ENCODE data around the gene HAND2. TPM values are rescaled to one million over a fixed set of nuclear protein-coding genes. Genes with fewer than 3 reads are reported as not detected.

The HAND2 gene
- total and polyA plus RNA-seq, 2 of the 13 experiments (the other 11 are each of a cell fraction or from before 2014, with no cell fraction given): not detected

DNA sequence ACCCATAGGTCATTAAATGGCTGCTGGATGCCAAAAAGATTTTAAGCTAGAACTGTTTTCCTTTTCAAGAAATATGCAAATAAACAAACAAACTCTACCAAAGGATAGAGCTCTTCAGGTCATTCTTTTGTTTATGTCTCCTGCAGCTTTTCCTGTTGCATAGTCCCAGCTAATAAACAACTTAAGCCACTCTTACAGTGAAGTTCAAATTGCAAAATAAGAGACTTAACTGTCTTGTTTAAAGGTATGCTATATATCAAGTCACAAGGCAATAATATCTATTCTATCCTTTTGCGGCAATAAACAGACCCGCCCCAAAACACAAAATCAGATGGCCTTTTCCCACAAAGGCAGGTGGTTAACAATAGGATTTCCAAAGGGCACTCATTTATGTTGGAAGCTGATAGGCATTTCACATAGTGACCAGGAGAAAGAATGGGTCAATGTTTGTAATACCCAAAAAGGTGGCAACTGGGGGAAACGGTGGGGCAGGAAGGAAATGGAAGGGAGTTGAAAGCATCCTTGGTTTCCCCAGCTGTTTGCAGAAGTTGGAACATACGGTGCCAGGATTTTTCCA lies 15.3 kb downstream of the HAND2 start:
- H3K4me3 ChIP-seq (replicated peaks in 1 of 3; ENCODE audit: insufficient read depth in 1 of 3, low read depth in 2 of 3, low read length in 3 of 3): no peak overlapping the region
- H2AFZ ChIP-seq (ENCODE audit: low read length): no peak overlapping the region
- no peaks in the 10 kb centered on the region for H3K79me2 ChIP-seq (ENCODE audit: insufficient read depth, low read length)
- peaks cover 6 to 47% of the 10 kb centered on the region in 2 experiments for H3K27me3 ChIP-seq (ENCODE audit: control insufficient read depth in 1 of 2, insufficient read depth in 2 of 2, low read length in 2 of 2)
- TF ChIP-seq ZEB1 (IDR thresholded peaks at IDR 0.05; ENCODE audit: insufficient replicate concordance, low read depth): no peak
- no peak for TF ChIP-seq RELA (CRISPR knock-in tag; IDR thresholded peaks at IDR 0.05)
- TF ChIP-seq HDAC1 (CRISPR knock-in tag; IDR thresholded peaks at IDR 0.05): no peak
- CTCF ChIA-PET (ENCODE audit: low intra/inter-chr PET ratio, low total read pairs): no interaction called here
- POLR2A ChIA-PET: no interaction called here
- intact Hi-C loops (cut with micrococcal nuclease; ENCODE audit: unreplicated experiment): no loop called here
- no peaks in the 10 kb centered on the region for H3K36me3 ChIP-seq (replicated peaks in 1 of 2; ENCODE audit: control insufficient read depth in 1 of 2, insufficient read depth in 2 of 2, low read length in 2 of 2)
- H3K9ac ChIP-seq (ENCODE audit: insufficient read depth, low read depth, low read length): no peak overlapping the region
- no peaks in the 10 kb centered on the region for H4K20me1 ChIP-seq (ENCODE audit: insufficient read depth, low read length)
- ATAC-seq (no peak), DNase-seq (ENCODE audit: low spot score) (no peak), FAIRE-seq (no peak)
- in situ Hi-C loops (cut with HindIII; ENCODE audit: extremely low pct_ligation_motif_present, low pct_unique_long_range_greater_than_20kb): no loop called here
- no peaks in the 10 kb centered on the region for H3K4me1 ChIP-seq (ENCODE audit: insufficient read depth, low read length)
- no peak overlapping the region for H3K4me2 ChIP-seq (ENCODE audit: low read depth, low read length)
- no TSS peak for BruUV-seq (replicated peaks)
- H3K9me3 ChIP-seq (ENCODE audit: low read length): no peaks in the 10 kb centered on the region
- 16% methylated on average over 4 of the region's 4 CpGs for WGBS (ENCODE audit: low lambda C conversion rate)
- H3K27ac ChIP-seq (ENCODE audit: extremely low read length, insufficient read depth, low read length): no peak overlapping the region

DNA sequence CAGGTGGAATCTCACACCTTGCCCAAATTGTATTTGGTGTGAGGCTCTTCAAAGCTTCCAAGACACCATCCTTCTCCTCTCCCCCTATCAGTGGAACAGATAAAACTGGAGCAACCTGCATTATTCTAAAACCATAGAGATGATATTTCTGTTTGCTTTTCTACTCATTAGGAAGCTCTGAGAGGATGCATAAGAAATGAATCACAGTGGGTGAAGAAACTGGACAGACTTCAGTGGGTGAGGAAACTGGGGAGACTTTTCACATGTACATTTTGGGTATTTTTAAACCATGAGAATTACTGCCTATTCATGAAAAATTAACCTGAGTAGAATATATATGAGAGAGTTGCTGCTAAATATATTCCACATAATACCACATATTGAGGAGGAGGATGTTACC lies 16.4 kb downstream of the HAND2 start:
- Histone ChIP-seq H3K9me3 (ENCODE audit: low read length) (no peaks in the 10 kb centered on the region), H3K27ac (ENCODE audit: extremely low read length, insufficient read depth, low read length) (no peak overlapping the region), H3K36me3 (replicated peaks in 1 of 2; ENCODE audit: control insufficient read depth in 1 of 2, insufficient read depth in 2 of 2, low read length in 2 of 2) (no peaks in the 10 kb centered on the region), H3K4me2 (ENCODE audit: low read depth, low read length) (no peak overlapping the region), H3K9ac (ENCODE audit: insufficient read depth, low read depth, low read length) (no peak overlapping the region), H2AFZ (ENCODE audit: low read length) (no peak overlapping the region), H3K79me2 (ENCODE audit: insufficient read depth, low read length) (no peaks in the 10 kb centered on the region), H3K27me3 (ENCODE audit: control insufficient read depth in 1 of 2, insufficient read depth in 2 of 2, low read length in 2 of 2) (peaks cover 8 to 43% of the 10 kb centered on the region in 2 experiments), H3K4me3 (replicated peaks in 1 of 3; ENCODE audit: insufficient read depth in 1 of 3, low read depth in 2 of 3, low read length in 3 of 3) (no peak overlapping the region), H4K20me1 (ENCODE audit: insufficient read depth, low read length) (no peaks in the 10 kb centered on the region), H3K4me1 (ENCODE audit: insufficient read depth, low read length) (no peaks in the 10 kb centered on the region)
- intact Hi-C loops (cut with micrococcal nuclease; ENCODE audit: unreplicated experiment): no loop called here
- no TSS peak for BruUV-seq (replicated peaks)
- in situ Hi-C loops (cut with HindIII; ENCODE audit: extremely low pct_ligation_motif_present, low pct_unique_long_range_greater_than_20kb): no loop called here
- DNase-seq (ENCODE audit: low spot score) (no peak), FAIRE-seq (no peak), ATAC-seq (no peak)
- CTCF ChIA-PET (ENCODE audit: low intra/inter-chr PET ratio, low total read pairs): no interaction called here
- POLR2A ChIA-PET: no interaction called here
- TF ChIP-seq ZNF12 (CRISPR knock-in tag; IDR thresholded peaks at IDR 0.05): no peak
- no peak for TF ChIP-seq ZNF33A (CRISPR knock-in tag; IDR thresholded peaks at IDR 0.05; ENCODE audit: borderline replicate concordance)
- TF ChIP-seq, protein P1, sequence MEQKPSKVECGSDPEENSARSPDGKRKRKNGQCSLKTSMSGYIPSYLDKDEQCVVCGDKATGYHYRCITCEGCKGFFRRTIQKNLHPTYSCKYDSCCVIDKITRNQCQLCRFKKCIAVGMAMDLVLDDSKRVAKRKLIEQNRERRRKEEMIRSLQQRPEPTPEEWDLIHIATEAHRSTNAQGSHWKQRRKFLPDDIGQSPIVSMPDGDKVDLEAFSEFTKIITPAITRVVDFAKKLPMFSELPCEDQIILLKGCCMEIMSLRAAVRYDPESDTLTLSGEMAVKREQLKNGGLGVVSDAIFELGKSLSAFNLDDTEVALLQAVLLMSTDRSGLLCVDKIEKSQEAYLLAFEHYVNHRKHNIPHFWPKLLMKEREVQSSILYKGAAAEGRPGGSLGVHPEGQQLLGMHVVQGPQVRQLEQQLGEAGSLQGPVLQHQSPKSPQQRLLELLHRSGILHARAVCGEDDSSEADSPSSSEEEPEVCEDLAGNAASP (CRISPR knock-in tag; IDR thresholded peaks at IDR 0.05; ENCODE audit: borderline replicate concordance): no peak
- TF ChIP-seq, protein P2, sequence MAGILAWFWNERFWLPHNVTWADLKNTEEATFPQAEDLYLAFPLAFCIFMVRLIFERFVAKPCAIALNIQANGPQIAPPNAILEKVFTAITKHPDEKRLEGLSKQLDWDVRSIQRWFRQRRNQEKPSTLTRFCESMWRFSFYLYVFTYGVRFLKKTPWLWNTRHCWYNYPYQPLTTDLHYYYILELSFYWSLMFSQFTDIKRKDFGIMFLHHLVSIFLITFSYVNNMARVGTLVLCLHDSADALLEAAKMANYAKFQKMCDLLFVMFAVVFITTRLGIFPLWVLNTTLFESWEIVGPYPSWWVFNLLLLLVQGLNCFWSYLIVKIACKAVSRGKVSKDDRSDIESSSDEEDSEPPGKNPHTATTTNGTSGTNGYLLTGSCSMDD (CRISPR knock-in tag; IDR thresholded peaks at IDR 0.05): no peak
- TF ChIP-seq, protein P3, sequence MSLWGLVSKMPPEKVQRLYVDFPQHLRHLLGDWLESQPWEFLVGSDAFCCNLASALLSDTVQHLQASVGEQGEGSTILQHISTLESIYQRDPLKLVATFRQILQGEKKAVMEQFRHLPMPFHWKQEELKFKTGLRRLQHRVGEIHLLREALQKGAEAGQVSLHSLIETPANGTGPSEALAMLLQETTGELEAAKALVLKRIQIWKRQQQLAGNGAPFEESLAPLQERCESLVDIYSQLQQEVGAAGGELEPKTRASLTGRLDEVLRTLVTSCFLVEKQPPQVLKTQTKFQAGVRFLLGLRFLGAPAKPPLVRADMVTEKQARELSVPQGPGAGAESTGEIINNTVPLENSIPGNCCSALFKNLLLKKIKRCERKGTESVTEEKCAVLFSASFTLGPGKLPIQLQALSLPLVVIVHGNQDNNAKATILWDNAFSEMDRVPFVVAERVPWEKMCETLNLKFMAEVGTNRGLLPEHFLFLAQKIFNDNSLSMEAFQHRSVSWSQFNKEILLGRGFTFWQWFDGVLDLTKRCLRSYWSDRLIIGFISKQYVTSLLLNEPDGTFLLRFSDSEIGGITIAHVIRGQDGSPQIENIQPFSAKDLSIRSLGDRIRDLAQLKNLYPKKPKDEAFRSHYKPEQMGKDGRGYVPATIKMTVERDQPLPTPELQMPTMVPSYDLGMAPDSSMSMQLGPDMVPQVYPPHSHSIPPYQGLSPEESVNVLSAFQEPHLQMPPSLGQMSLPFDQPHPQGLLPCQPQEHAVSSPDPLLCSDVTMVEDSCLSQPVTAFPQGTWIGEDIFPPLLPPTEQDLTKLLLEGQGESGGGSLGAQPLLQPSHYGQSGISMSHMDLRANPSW (CRISPR knock-in tag; IDR thresholded peaks at IDR 0.05; ENCODE audit: borderline replicate concordance): no peak
- no peak for TF ChIP-seq KDM3A (CRISPR knock-in tag; IDR thresholded peaks at IDR 0.05; ENCODE audit: low read depth)
- no peak for TF ChIP-seq ZSCAN30 (CRISPR knock-in tag; IDR thresholded peaks at IDR 0.05)
- no peak for TF ChIP-seq ZNF563 (CRISPR knock-in tag; IDR thresholded peaks at IDR 0.05)
- TF ChIP-seq ZBTB3 (CRISPR knock-in tag; IDR thresholded peaks at IDR 0.05; ENCODE audit: borderline replicate concordance, low read depth): no peak
- no peak for TF ChIP-seq MTA1 (CRISPR knock-in tag; IDR thresholded peaks at IDR 0.05; ENCODE audit: borderline replicate concordance)
- no peak for TF ChIP-seq ZNF335 (CRISPR knock-in tag; IDR thresholded peaks at IDR 0.05)
- no peak for TF ChIP-seq CHCHD3 (CRISPR knock-in tag; IDR thresholded peaks at IDR 0.05)
